GM18511 (cell line): ENCODE measurements around the gene TPPP.

ENCODE experiments used
- ATAC-seq: cut with Tn5 transposase; IDR thresholded peaks from one replicate; pipeline ENCODE4 v1.9.1; 2021; ENCODE audit warnings: mild to moderate bottlenecking, moderate library complexity; ENCODE audit not compliant: unreplicated experiment

Gene TPPP

DNA sequence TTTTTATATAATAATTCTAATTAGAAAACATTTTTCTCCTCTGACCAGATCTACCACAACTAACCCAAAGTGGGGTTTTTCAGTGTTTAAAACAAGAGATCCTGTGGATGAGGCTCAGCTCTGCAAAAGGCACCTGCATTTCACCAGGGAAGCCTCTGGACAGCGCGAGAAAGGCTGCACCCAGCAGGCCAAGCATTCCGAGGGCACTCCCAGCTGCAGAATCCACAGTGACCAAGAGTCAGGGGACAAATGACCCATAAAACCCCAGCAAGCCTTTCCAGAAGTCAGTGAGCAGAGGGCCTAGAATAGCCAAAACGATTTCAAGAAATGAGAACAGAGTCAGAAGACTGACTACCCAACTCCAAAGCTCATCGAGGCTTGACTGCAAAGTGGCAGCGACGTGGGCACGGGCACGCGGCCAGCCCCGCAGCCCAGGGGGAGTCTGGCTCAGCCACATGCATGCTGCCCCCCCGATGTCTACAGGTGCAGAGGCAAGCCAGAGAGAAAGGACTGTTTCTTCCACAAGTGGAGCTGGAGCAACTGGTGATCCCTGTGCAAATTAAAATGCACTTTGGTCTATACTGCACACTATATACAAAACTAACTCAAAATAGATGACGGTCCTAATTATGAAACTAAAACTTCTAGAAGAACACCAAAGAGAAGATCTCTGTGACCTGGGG lies 26.2 kb downstream of the TPPP start:
- ATAC-seq: no peak

DNA sequence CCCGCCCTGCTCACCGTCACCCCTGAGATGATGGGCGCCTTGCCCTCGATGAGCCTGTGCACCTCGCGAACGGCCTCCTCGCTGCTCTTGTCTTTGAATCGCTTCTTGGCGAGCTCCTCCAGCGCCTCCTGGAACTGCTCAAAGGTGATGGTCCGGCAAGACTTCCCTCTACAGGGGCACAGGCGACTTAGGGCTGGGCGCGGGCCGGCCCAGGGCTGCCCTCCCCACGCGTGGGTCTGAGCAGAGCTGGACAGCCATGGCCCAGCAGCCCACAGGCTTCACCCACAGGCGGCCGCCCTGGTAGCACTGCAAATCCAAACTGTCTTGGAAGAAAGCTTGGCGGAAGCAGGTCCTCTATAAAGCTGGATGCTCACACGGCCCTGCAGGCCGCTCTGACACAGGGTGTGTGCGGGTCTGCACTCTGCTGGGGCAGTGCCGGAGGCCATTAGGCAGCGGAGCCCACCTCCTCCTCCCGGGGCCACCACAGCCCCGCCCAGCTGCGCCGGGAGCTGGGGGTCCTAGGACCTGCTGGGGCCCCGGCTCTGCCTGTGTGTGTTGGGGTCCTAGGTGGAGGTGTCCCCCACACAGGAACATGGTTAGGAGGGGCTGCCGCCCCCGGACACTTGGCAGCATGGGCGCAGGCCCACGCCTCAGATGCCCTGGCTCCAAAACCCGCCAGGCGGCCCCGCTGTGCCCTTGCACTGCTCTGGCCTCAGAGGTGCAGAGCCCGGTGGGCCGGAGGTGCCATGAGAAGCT lies 27.0 kb downstream of the TPPP start:
- ATAC-seq: no peak

DNA sequence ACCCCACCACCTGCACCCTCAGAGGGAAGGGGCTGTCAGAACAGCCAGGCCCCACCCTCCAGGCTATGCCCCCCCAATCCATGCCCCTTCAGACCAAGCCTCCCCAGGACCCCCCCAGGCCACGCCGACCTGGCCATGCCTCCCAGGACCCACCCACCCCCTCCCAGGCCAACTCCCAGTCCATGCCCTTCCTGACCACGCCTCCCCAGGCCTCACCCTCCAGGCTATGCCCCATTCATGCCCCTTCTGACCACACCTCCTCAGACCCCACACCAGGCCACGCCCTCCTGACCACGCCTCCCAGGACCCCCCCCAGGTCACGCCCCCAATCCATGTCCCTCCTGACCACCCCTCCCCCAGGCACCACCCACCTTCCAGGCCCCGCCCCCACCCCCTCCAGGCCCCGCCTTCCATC lies 27.6 kb downstream of the TPPP start:
- no peak for ATAC-seq

DNA sequence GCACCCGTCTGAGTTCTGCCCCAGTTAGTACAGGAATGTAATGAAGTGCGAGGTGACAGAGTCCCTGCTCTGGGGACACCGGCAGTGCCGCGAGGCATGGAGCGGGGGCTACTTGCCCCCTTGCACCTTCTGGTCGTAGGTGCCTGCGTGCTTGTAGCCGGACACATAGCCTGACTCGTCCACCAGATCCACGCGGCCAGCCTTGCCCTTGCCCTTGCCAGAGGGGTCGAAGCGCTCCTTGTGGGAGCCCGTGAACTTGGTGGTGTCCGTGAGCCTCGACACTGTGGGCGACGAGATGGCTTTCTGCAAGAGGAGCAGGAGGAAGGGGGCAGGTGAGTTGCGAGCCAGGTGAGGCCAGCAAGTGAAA lies 28.2 kb downstream of the TPPP start:
- no peak for ATAC-seq

DNA sequence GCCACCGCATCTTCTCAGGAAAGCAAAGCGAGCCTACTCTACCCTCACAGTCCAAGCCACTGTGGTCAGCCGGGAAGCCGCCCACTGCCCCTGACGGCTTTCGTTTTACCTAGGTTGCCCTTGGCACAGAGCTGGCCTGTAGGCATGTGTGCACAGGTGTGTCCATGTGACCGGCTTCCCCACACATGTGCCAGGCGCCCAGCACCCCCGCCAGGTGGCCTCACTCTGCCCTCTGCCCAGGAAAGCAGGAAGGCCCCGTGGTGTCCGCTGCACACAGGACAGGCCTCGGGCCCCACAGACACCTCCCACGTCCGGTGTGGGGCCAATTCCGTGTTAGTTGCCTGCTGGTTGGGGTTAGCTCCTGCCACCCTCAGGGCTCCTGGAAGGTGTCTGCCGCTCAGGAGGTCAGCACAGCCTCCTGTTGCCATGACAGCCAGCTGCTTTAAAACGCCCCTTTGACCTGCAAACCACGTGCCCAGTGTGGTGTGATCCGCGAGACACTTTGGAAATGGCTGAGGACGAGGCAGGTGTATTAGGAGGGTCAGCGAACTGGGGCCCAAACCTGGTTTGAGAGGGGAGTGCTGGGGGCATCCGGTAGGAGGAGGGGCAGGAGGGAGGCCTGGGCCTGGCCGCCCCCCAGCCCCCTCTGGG lies 28.7 kb downstream of the TPPP start:
- ATAC-seq: no peak

DNA sequence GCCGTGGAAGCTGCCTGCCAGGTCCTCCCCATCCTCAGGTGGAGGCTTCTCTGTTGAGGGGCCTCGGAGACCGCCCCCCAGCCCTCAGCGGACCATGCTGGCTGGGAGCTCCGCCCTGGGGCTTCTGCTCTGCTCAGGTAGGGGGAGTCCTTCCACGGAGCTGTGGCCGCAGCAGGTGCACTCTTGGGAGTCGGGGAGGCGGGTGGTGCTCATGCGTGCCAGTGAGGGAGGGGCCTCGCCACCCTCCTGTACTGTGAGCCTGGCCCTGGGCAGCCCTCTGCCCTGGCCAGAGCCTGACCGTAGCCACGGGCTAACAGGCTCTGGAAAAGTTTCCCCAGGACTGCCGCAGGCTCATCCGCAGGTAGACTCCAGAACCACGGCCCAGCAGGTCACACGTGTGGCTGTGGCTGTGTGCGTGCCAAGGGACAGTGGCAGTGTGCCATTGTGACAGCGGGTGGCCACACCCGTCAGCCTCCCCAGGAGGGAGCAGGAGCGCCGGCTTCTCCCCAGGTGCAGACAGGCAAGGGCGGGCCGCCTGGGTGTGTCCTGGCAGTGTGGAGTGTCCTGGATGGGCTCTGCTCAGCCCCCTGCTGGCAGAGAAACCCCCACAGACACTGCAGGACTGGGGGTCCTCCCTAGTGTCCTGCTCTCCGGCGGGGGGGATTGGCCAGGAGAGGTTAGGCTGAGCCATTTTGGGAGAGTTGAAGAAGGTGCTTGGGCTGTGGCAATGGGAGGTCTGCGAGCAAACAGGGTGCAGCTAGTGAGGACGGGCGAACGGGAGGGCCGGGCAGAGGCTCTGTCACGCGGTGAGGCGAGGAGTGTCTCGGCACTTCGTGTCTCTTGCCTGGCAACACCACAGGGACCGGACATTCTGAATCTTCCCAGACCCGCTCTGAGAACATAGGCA lies 29.5 kb downstream of the TPPP start:
- no peak for ATAC-seq

- ATAC-seq: no peak
Observed at GRCh38 chr5:662751-663435, 30.3 kb downstream of the TPPP start.

DNA sequence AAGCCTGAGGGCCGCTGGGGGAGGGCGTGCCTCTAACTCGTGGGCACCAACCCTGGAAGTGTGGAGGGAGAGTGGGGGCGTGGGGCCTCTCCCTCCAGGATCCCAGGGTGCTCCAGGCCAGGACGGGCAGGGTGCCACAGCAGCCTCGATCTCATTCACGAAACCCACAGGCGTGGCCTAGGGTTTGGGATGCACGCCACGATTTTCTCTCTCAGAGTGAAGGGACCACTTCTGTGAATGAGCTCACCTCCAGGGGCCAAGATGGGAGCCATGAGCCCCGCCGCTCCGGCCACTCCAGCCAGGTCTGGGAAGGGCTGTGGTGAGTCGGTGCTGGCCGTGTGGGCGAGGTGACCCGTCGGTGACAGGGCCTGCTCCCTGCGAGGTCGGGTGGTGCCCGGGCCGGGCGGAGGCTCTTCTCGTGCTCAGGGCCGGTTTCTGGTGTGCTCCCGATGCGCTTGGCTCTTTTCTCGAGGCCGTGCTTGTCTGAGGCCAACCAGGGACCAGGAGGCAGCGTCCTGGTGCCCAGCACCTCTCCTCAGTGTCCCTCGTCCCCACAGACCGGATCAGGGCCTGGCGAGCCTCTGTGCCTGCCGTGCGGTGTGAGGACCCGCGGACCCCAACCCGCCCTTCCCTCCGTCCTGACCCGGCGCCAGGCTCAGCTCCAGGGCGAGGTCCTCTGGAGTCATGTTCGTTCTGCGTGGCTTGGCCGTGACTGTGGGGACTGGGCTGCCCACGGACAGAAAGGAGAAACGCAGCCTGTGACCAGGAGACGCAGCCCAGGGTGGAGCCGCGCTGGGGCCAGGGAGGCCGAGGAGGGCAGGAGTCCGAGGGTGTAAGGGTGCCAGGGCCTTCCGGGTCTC lies 31.0 kb downstream of the TPPP start:
- no peak for ATAC-seq

GRCh38 chr5:660491-661030 lies 32.6 kb downstream of the TPPP start:
- ATAC-seq: no peak

GRCh38 chr5:659496-660263 lies 33.5 kb downstream of the TPPP start:
- ATAC-seq: no peak

- no peak for ATAC-seq
Observed at GRCh38 chr5:658103-658502, 35.0 kb downstream of the TPPP start.

DNA sequence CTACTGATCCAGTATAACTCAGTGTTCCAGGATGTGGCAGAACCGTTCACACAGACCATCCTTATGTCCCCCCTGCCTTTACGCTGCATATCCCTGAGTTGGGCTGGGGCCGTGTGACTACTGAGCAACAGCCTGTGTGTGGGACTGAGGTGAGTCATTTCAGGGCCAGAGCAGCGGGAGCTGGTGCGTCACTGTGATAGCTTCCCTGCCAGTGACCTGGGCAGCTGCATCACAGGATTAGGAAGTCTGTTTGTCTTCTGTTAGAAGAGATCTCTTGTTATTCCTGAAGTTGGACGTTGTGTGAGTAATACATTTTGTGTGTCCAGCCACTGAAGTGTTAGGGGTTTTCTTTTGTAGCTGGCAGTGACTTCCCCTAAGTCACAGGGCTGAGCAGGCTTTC lies 35.6 kb downstream of the TPPP start:
- no peak for ATAC-seq

DNA sequence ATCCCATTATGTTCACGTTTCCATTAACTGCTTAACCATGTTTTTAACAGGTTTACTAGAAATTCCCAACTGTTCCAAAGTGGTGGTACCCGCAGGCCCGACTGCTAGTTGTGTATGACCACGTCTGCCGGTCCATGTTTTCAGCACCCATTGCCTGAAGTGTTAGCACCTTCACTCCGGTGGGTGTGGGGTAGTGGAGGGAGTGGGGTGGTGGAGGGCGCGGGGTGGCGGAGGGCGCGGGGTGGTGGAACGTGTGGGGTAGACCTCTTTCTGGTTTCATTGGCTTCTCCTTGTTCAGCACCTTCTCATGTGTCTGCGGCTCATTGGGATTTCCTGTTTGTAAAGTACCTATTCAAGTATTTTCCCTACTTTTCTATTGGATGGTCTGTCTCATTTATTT lies 37.7 kb downstream of the TPPP start:
- no peak for ATAC-seq

GRCh38 chr5:654071-654778 lies 38.9 kb downstream of the TPPP start:
- no peak for ATAC-seq

GRCh38 chr5:652773-653350 lies 40.3 kb downstream of the TPPP start:
- no peak for ATAC-seq

DNA sequence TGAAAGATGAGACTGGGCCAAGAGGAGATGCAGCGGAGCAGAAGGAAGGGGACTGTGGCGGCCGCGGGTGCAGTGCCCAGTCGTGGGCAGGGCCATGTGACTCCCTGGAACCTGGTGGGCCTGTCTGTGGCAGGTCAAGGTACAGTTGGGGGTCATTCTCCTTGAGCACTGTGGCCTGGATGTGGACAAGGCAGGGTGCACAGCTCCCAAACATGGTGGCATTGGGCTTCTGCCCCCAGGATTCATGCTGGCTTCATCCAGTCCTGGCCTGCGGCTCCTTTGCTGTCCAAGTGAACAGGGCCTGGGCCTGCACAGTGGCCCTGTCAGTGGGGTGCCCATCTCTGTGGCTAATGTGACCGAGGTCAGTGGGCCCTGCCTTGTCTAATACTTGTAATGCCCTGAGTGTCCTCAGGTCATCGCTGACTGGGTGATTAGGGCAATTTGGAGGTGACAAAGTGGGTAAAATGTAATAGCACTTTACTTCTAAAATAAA lies 41.1 kb downstream of the TPPP start:
- no peak for ATAC-seq

- no peak for ATAC-seq
Observed at GRCh38 chr5:651296-652022, 41.7 kb downstream of the TPPP start.
